KMS-11 (cell line): ENCODE results near the gene MEGF8.

Source experiments
- H2AFZ ChIP-seq: fragments of 200-600 bp; sonication (generic); 2 replicates; pipeline ENCODE4 v1.6.1; 2016; ENCODE audit warnings: antibody characterized with exemption, mixed run types, low read depth
- H3K27ac ChIP-seq: fragments of 200-600 bp; sonication (generic); 2 replicates; pipeline ENCODE4 v1.6.1; 2016; ENCODE audit warnings: mild to moderate bottlenecking, mixed run types
- H3K27me3 ChIP-seq: fragments of 200-600 bp; sonication (generic); 2 replicates; pipeline ENCODE4 v1.6.1; 2017; ENCODE audit warnings: mild to moderate bottlenecking, low read depth, mixed run types, moderate library complexity; ENCODE audit not compliant: insufficient read depth
- H3K36me3 ChIP-seq: fragments of 200-600 bp; sonication (generic); 2 replicates; pipeline ENCODE4 v1.6.1; 2017; ENCODE audit warnings: mild to moderate bottlenecking, mixed run types; ENCODE audit not compliant: insufficient read depth
- H3K4me1 ChIP-seq: fragments of 200-600 bp; sonication (generic); 2 replicates; pipeline ENCODE4 v1.6.1; 2016; ENCODE audit warnings: mild to moderate bottlenecking, low read depth, mixed run types; ENCODE audit not compliant: poor library complexity, severe bottlenecking
- H3K4me2 ChIP-seq: fragments of 200-600 bp; sonication (generic); 2 replicates; pipeline ENCODE4 v1.7.0; 2016; ENCODE audit warnings: mild to moderate bottlenecking, mixed run types
- H3K4me3 ChIP-seq: fragments of 200-600 bp; sonication (generic); IDR thresholded peaks from 2 replicates; pipeline ENCODE4 v1.6.1; 2017; ENCODE audit warnings: low read depth, low read length, mixed read lengths; ENCODE audit not compliant: insufficient read depth
- H3K79me2 ChIP-seq: fragments of 200-600 bp; sonication (generic); 2 replicates; pipeline ENCODE4 v1.6.1; 2016; ENCODE audit warnings: low read depth, mixed run types; ENCODE audit not compliant: insufficient read depth
- H3K9ac ChIP-seq: fragments of 200-600 bp; sonication (generic); 2 replicates; pipeline ENCODE4 v1.6.1; 2016; ENCODE audit warnings: mild to moderate bottlenecking, mixed run types
- H4K20me1 ChIP-seq: fragments of 200-600 bp; sonication (generic); 2 replicates; pipeline ENCODE4 v1.6.1; 2016; ENCODE audit warnings: mild to moderate bottlenecking, mixed run types; ENCODE audit not compliant: insufficient read depth
- CTCF ChIP-seq: fragments of 200-600 bp; sonication (generic); conservative IDR thresholded peaks from 2 replicates; pipeline ENCODE4 v1.6.1; 2017; ENCODE audit warnings: low read depth, mild to moderate bottlenecking, antibody characterized with exemption, low read length, moderate library complexity, mixed read lengths

Gene MEGF8

GRCh38 chr19:42369433-42370067 is 44.1 kb downstream of the MEGF8 start:
- no peak overlapping the region for H3K27ac ChIP-seq
- no peak overlapping the region for H3K4me2 ChIP-seq
- no peaks in the 10 kb centered on the region for H4K20me1 ChIP-seq
- TF ChIP-seq CTCF, result no peak
- H3K27me3 ChIP-seq, result no peaks in the 10 kb centered on the region
- no peaks in the 10 kb centered on the region for H3K79me2 ChIP-seq
- H3K9ac ChIP-seq, result no peak overlapping the region
- no peak overlapping the region for H3K4me3 ChIP-seq
- no peaks in the 10 kb centered on the region for H3K36me3 ChIP-seq
- no peak overlapping the region for H2AFZ ChIP-seq
- no peaks in the 10 kb centered on the region for H3K4me1 ChIP-seq

- no peak overlapping the region for H3K4me3 ChIP-seq
- no peak overlapping the region for H3K4me2 ChIP-seq
- no peak overlapping the region for H2AFZ ChIP-seq
- H3K27ac ChIP-seq, result no peak overlapping the region
- H4K20me1 ChIP-seq, result no peaks in the 10 kb centered on the region
- H3K9ac ChIP-seq, result no peak overlapping the region
- H3K79me2 ChIP-seq, result no peaks in the 10 kb centered on the region
- no peaks in the 10 kb centered on the region for H3K4me1 ChIP-seq
- TF ChIP-seq CTCF, result no peak
- H3K27me3 ChIP-seq, result no peaks in the 10 kb centered on the region
- H3K36me3 ChIP-seq, result no peaks in the 10 kb centered on the region
These were observed 44.7 kb downstream of the MEGF8 start for GRCh38 chr19:42370068-42370520.

- H3K4me2 ChIP-seq, result no peak overlapping the region
- no peaks in the 10 kb centered on the region for H3K79me2 ChIP-seq
- no peak for TF ChIP-seq CTCF
- H3K4me1 ChIP-seq, result no peaks in the 10 kb centered on the region
- no peak overlapping the region for H3K9ac ChIP-seq
- no peaks in the 10 kb centered on the region for H3K27me3 ChIP-seq
- H3K36me3 ChIP-seq, result no peaks in the 10 kb centered on the region
- H4K20me1 ChIP-seq, result no peaks in the 10 kb centered on the region
- no peak overlapping the region for H2AFZ ChIP-seq
- no peak overlapping the region for H3K27ac ChIP-seq
- H3K4me3 ChIP-seq, result no peak overlapping the region
These were observed 45.3 kb downstream of the MEGF8 start for GRCh38 chr19:42370626-42371175.

- Histone ChIP-seq H2AFZ (no peak overlapping the region), H3K4me1 (no peaks in the 10 kb centered on the region), H3K27me3 (peaks cover 3% of the 10 kb centered on the region; the same call in 1 of the 2 replicates), H3K79me2 (no peaks in the 10 kb centered on the region), H4K20me1 (no peaks in the 10 kb centered on the region), H3K9ac (no peak overlapping the region), H3K4me3 (no peak overlapping the region), H3K27ac (no peak overlapping the region), H3K4me2 (no peak overlapping the region), H3K36me3 (no peaks in the 10 kb centered on the region)
- no peak for TF ChIP-seq CTCF
These were observed 49.5 kb downstream of the MEGF8 start for GRCh38 chr19:42374826-42375376.
